Sigmoid colon (tissue), 4 donors: Measurements from ENCODE around the gene ELAC1.

Experiments used
- EP300 ChIP-seq, 4 donors: sonication (generic); formaldehyde crosslinking; IDR thresholded peaks; one replicate each; pipeline ENCODE4 v1.6.1; 2017; ENCODE audit warnings: antibody characterized with exemption in 4 of 4
- POLR2A ChIP-seq, 2 donors: fragments of 450-650 bp; IDR thresholded peaks; one replicate each; pipeline ENCODE4 v1.6.1; 2016; ENCODE audit warnings: antibody characterized with exemption in 2 of 2, mild to moderate bottlenecking in 2 of 2, moderate library complexity in 2 of 2
- TF ChIP-seq, protein P1 (sequence below), 4 experiments: fragments of 450-650 bp in 3 of 4; fragments of 200-600 bp in 1 of 4; IDR thresholded peaks; one replicate each; pipeline ENCODE4 v1.5.1; 2016 to 2019; ENCODE audit warnings: antibody characterized with exemption in 4 of 4, mild to moderate bottlenecking in 3 of 4, moderate library complexity in 2 of 4

DNA sequence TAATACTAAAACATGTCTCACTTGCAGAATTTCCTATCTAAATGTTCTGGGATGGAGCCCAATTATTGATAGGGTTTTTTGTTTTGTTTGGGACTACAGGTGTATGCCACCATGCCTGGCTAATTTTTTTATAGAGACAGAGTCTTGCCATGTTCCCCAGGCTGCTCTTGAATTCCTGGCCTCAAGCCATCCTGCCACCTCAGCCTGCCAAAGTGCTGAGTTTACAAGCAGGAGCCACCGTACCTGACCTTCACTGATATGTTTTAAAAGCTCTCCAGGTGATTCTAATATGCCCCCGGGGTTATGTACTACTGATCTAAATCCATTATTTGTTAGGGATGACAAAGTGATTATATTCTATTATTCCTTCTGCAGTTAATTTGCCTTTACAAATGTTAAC, 2.2 kb downstream of the ELAC1 start:
- TF ChIP-seq, protein P1, sequence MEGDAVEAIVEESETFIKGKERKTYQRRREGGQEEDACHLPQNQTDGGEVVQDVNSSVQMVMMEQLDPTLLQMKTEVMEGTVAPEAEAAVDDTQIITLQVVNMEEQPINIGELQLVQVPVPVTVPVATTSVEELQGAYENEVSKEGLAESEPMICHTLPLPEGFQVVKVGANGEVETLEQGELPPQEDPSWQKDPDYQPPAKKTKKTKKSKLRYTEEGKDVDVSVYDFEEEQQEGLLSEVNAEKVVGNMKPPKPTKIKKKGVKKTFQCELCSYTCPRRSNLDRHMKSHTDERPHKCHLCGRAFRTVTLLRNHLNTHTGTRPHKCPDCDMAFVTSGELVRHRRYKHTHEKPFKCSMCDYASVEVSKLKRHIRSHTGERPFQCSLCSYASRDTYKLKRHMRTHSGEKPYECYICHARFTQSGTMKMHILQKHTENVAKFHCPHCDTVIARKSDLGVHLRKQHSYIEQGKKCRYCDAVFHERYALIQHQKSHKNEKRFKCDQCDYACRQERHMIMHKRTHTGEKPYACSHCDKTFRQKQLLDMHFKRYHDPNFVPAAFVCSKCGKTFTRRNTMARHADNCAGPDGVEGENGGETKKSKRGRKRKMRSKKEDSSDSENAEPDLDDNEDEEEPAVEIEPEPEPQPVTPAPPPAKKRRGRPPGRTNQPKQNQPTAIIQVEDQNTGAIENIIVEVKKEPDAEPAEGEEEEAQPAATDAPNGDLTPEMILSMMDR (IDR thresholded peaks at IDR 0.05), result no peak
- TF ChIP-seq POLR2A (IDR thresholded peaks at IDR 0.05) (no peak), EP300 (IDR thresholded peaks at IDR 0.05) (no peak)
